Activated gamma-delta T cell treated with anti-CD3 and anti-CD28 coated beads, Interleukin-2, amount 50 U/mL, for 16 hours (primary cell): Measurements from ENCODE around the gene VAV1.
"Not testable (repeated sequence)": the region's sequence is repeated elsewhere in the genome, so short reads cannot be mapped to it uniquely, and the experiment has no call there.

Experiments
- DNase-seq: peaks from one replicate; pipeline ENCODE4 v3.0.0-alpha.2; 2020; ENCODE audit warnings: low read depth

VAV1 gene

DNA sequence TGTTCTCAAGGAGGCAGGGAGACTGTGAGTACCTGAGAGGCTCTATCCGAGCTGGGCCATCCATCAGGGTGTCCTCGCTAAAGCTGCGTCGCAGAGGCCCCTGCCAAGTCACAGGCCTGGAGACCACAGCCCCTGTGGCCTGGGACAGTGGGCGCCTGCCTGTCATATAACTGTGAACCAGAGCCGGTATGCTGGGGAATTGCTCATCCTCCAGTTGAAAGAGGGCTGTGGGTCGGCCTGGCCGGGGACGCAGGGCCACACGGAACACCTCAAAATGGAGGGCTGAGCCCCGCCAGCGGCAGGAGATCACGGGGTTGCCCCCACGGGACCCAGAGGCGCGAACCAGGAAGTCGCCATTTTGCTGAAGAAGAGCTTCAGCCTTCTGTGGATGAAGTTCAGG lies 11.9 kb upstream of the VAV1 start:
- DNase-seq: no peak

DNA sequence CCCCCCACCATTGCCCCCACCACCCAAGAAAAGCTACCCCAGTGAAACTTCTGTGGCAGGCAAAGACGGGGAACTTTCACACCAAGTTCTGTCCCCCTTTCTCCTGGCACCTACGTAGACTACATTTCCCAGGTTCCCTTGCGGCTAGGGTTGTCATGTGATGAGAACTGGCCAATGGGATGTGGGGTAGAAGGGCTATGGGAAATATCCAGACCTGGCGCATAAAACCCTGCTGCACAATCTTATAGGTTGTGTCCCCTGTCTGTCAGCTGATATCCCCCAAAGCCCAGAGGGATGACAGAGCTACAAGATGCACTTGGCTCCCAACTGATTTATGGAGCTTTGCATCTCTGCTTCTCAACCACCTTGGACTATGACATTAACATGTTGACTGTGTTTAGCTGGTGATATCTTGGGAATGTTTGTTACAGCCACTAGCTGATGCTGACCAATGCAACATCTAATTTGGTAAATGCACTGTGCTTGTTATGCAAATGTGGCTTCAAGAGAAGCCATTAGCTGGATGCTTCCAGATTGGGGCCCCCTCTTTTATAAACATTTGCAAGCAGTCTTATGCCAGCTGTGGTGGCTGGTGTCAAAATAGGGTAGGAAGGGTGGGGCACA lies 11.3 kb upstream of the VAV1 start:
- no peak for DNase-seq

DNA sequence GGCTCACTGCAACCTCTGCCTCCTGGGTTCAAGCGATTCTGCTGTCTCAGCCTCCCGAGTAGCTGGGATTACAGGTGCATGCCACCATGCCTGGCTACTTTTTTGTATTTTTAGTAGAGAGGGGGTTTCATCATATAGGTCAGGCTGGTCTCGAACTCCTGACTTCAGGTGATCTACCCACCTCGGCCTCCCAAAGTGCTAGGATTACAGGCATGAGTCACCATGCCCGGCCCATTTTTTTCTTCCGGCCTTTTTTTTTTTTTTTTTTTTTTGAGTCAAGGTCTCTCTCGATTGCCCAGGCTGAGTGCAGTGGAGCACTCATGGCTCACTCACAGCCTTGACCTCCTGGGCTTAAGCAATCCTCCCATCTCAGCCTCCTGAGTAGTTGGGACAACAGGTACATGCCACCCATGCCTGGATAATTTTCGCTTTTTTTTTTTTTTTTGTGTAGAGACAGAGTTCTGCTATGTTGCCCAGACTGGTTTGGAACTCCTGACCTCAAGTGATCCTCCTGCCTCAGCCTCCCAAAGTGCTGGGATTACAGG lies 10.2 kb upstream of the VAV1 start:
- DNase-seq: not testable (repeated sequence)

DNA sequence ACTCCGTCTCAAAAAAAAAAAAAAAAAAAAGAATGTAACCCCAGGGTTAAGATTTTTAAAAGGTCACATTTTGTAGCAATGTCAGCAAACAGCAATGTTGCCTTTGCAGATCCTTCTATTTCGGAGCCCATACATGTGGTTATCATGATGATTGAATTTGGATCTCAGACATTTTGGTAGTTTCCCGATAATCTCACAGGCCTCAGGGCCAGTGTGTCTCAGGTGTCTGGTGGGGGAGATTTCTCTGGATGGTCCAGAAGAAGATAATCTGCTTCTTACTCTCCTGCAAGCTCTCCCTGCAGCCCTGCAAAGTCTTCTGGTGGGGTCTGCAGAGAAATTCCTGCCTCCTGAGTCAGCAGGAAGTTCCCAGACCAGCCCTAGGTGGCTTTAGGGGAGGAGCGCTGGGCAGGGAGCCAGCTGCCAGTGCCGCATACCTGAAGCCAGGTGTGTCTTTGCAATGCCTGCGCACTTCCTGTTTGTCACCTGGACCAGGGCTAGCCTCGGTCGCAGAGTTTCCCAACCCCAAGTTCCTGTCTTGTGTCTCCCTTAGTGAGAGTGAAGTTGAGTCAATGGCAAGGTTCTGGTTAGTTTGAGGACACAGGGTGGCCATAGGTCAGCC lies 6.7 kb upstream of the VAV1 start:
- DNase-seq: no peak

DNA sequence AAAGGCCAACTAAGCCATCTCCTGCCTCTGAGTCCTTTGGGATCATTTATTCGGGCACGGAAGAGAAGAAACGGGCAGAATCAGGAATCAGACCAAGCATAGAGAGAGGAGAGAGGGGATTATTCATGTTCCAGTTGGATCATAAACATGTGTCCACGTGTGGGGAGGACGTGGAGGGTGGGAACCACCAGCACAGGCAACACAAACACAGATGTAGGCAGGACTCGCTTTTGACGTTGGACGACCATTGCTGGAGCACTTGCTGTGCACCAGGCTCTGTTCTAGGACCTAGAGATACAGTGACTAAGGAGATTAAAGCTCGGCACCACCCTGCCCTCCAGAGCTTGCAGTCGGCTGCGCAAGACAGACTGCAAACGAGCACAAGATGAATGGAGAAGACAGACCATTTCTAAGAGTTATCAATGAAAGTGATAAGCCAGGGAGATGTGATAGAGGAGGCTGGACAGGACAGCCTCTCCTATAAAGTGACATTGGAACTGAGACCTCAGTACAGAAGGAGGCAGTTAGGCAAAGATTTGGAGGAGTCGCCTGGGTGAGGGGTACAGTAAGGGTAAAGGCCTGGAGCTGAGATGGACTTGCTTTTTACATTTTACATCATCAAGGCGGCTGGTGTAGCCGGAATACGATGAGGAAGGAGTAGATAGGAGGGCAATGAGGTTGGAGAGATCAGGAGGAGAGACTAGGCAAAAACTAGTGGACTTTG lies 6.0 kb upstream of the VAV1 start:
- DNase-seq: no peak

DNA sequence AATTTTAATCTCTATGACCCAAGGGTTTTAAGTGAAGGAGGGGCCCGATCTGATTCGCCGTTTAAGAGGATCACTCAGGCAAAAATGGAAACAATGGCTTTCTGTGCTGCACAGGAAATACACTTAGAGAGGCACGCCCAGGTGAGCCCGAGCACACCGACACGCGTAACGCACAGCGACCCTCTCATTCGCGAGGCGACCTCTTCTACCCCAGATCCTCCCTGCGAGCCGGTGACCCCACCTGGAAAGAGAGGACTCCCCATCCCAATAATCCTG lies 5.5 kb upstream of the VAV1 start:
- DNase-seq: no peak

DNA sequence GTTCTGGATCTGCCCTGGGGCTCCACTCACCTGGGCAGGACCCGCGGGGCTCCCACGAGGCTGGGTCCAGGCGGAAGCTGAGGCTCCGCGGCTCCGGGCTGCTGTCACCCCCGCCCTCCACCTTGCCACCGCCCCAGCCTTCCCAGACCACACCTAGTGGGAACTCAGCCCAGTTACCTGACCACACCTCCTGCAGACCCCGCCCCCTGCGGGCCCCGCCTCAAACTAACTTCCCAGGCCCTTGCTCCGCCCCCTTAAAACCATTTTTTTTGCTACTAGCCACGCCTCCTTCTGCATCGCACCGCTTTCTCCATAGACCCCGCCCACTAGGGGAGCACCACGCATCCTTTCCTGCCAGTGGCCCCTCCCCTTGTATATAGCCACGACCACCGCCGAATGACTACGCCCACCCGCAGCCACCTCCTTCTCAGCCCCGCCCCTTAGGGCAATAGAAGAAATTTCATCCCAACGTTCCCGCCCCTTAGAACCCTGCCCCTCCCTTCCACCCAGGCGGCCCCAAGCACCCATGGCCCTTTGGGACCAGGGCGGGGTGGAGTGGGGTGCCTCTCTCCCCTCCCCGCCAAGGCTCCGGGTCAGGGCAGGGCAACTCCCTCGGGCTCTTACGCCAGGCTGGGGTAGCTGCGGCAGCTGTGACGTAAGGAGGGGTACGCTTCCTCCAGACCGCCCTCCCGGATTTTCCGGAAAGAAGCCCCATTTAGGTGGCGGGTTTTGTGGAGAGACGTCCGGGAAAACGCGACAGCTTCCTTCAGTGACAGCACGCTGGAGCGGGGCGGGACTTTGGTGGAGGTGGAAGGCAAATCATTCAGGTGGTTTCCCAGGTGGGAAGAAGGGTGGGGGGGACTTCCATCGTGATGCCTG lies 4.9 kb upstream of the VAV1 start, which contains the start of gene SH2D3A:
Gene SH2D3A, minus strand, starts transcription at position 79 of the 879 bp plus-strand sequence. CDS start 3,687 bp downstream, outside the sequence.
- DNase-seq: peak; percentile 88

DNA sequence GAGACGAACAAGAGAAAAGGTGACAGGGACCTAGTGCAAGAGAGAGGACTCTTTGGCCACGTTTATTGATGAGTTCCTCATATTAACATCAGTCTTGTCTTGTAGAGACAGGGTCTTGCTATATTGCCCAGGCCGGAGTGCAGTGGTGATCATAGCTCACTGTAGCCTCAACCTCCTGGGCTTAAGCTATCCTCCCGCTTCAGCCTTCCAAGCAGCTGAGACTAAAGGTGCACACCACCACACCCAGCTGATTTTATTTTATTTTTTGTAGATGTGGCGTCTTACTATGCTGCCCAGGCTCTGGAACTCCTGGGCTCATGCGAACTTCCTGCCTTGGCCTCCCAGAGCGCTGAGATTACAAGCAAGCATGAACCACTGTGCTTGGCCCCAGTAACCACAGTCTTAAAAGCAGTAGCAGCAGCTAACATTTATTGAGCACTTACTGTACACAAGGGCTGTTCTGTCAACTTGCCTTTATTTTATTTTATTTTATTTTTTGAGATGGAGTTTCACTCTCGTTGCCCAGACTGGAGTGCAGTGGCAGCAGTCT lies 4.2 kb upstream of the VAV1 start:
- DNase-seq: no peak

DNA sequence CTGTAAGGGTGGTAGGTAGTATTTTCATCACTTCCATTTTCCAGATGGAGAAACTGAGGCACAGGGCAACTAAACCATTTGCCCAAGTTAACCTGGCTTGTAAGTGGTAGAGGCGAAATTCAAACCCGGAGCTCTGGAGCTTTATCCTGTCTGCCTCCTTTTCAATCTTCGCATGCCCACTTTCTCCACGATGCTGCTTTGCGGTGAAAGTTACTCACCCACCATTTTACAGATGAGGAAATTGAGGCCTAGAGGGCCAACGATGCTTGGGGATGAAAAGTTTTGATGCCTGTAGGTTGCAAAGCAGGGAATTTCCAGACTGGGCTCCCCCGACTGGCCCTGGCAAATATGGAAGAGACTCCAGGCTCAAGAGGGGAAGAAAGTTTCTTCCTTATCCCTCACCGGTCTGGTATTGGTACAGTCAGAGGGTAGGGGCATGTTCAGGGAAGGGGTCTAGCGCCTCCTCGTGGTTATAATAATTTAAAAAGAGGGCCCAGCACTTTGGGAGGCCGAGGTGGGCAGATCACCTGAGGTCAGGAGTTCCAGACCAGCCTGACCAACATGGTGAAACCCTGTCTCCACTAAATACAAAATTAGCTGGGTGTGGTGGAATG lies 3.4 kb upstream of the VAV1 start:
- no peak for DNase-seq

DNA sequence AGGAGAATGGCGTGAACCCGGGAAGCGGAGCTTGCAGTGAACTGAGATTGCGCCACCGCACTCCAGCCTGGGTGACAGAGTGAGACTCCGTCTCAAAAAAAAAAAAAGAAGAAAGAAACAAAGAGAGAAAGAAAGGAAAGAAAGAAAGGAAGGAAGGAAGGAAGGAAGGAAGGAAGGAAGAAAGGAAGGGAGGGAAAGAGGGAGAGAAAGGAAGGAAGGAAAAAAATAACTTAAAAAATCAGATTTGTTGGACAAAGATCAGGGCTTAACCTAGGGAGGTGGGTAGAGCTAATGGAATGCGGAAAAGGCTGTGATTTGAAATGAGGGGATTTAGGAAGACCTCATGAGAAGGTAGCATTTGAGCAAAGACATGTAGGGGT lies 870 bp upstream of the VAV1 start:
- not testable (repeated sequence) for DNase-seq

DNA sequence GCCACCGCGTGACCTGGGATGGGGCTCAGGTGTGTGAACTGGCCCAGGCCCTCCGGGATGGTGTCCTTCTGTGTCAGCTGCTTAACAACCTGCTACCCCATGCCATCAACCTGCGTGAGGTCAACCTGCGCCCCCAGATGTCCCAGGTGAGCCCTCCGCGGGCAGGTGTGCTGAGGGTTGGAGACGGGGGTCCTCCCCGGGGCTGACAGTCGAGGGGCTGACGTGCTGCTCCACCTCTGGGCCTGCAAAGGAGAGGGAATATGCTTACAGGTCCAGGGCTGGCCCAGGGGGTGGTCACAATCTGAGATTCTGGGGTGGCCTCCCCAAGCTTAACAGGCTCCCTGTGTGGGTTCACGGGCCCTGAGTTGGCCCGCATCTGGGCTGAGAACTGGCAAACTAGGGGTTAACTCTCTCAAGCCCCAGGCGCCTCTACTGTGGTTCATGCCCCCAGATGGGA lies 386 bp downstream of the VAV1 start:
- DNase-seq: no peak

DNA sequence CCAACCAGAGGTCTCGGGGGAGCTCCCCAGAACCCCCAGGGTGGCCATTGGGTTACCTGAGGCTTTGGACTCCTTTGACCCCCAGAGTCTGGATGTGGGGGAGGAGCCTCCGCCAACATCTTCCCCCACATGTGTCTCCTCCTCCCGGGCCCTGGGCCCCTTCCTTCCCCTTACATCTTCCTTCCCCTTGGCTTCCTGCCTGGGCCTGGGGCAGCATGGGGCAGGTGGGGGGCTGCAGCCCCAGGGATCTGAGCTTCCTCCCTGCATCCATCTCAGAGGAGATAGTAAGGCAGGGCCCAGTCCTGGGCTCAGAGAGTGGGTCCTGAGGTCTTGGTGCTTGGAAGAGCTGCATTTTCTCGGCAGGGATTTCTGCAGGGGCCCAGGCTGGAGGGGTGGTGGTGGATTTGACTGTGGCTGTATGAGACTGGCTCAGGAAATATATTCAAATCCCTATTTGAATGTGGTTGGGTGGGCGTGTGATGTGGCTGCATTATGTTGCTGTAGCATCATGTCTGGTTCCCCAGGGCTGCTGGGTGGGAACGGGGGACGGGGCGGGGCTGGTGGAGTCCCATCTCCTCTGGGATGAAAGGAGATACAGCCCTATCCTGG lies 919 bp downstream of the VAV1 start:
- no peak for DNase-seq

DNA sequence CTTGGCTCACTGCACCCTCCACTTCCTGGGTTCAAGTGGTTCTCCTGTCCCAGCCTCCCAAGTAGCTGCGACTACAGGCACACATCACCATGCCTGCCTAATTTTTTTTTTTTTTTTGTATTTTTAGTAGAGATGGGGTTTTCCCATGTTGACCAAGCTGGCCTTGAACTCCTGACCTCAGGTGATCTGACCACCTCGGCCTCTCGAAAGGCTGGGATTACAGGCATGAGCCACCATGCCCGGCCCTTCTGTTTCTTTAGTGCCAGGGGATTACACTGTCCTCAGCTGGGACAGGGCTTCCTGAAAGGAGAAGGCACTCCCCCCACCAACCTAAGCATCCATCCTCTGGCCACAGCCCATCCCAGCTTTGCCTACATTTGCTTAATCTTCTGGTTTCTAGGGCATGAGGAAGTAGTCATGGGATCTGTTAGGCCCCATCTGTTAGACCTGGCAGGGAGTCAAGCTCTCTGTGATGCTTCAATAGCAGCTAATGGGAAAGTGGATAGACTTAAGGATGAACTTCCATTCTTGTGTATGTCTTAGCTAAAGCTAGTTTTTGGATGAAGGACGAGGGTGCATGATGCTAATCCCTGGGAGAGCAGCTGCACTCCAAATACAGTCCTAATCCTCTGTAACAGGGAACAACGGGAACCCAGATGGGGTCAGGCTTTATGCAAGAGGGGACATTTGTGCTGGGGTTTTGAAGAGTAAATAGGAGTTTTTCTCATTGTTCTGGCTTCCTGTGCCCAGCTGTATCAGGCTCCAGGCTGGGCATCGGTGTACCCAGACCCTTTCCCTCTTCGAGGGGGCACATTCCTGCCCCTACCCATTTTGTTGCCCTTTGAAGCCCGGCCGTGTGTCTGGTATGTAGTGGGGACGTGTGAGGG lies 2.6 kb downstream of the VAV1 start:
- DNase-seq: no peak

DNA sequence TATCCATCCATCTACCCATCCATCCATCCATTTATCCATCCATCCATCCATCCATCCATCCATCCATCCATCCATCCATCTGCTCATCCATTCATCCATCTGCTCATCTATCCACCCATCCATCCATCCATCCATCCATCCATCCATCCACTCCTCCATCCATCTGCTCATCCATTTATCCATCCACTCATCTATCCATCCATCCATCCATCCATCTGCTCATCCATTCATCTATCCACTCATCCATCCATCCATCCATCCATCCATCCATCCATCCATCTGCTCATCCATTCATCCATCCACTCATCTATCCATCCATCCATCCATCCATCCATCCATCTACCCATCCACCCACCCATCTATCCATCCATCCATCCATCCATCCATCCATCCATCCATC lies 3.5 kb downstream of the VAV1 start:
- not testable (repeated sequence) for DNase-seq

DNA sequence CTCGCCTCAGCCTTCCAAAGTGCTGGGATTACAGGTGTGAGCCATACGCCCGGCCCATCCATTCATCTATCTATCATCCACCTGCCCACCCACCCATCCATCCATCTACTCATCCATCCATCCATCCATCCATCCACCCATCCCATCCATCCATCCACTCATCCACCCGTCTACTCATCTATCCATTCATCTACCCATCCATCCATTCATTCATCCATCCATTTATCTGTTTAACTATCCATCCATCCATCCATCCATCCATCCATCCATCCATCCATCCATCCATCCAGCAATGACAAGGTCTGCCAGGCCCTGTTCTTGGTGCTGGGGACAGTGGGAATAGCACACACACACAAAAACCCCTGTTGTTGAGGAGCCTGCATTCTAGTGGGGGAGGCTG lies 4.5 kb downstream of the VAV1 start:
- no peak for DNase-seq

DNA sequence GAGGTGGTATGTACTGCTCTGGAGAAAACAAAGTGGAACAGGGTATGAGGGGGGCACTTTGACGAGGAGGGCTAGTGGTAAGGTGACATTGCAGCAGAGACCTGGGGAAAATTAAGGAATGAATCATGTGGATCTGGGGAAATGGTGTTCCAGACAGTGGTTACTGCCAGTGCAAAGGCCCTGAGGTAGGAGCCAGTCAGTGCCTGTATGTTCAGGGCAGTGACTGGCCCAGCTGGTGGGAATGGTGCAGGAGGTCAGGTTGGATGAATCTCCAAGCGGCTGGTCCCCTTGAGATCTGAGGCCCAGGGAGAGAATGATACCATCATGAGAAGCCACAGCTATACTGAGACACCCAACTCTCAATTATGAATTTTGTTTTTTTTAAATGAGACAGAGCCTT lies 4.9 kb downstream of the VAV1 start:
- DNase-seq: no peak

DNA sequence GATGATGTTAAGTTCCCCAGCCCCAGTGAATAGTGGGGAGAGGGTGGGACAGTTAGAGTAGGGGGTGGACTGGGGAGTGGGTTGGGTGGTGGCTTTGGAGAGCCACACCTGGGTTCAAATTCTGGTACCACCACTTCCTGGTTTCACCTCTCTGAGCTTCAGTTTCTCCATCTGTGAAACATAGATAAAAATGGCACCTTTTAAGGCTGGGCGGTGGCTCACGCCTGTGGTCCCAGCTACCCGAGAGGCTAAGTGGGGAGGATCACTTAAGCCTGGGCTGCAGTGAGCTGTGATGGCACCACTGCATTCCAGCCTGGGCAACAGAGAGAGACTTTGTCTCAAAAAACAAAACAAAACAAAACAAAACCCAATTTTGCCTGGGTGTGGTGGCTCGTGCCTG lies 5.9 kb downstream of the VAV1 start:
- DNase-seq: no peak

DNA sequence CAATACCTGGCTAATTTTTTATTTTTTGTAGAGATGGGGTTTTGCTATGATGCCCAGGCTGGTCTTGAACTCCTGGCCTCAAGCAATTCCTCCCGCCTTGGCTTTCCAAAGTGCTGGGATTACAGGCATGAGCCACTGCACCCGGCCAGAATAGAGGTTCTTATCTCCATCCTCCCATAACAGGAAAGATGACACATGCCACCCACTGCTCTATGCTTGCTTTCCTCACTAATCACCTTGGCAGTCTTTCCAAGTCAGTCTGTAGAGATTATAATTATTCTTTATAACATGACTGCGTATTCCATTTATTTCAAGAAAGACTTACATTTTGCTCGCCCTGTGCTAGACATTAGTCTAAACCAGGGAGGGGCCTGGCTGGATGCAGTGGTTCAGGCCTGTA lies 6.7 kb downstream of the VAV1 start:
- DNase-seq: no peak

DNA sequence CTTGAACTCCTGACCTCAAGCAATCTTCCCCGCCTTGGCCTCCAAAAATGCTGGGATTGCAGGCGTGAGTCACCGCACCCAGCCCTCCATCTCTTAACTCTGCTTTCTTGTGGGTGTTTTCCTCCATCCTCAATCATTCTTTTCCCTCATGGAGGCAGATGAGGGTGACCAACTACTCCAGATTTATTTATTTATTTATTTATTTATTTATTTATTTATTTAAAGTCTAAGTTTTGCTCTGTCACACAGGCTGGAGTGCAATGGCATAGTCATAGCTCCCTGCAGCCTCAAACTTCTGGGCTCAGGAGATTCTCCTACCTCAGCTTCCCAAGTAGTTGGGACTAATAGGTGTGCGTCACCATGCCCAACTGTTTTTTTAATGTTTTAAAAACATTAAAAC lies 14.9 kb downstream of the VAV1 start:
- DNase-seq: no peak

DNA sequence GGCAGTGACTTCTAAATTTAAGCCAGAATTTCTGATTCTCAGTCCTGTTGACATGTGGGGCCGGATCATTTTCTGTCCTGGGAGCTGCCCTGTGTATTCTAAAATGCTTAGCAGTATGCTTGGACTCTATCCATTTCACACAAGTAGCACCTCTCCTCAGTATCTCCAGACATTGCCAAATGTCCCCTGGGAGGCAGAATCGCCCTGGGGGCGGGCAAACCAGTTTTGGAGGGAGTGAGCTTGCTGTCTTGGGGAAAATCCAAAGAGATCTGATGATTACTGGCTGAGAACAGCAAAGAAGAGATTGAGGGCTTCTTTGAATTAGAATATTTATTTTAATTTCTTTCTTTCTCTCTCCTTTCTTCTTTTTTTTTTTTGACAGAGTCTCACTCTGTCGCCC lies 16.4 kb downstream of the VAV1 start:
- DNase-seq: no peak
